Mucosa of rectum (tissue), 2 donors: Measurements from ENCODE around the gene TCERG1L.

Experiments
- H3K27ac ChIP-seq, 2 donors: one replicate each; pipeline ENCODE4 v1.7.0; 2013; ENCODE audit warnings: inconsistent platforms in 2 of 2, low read depth in 2 of 2, low read length in 2 of 2
- H3K27me3 ChIP-seq, 2 donors: one replicate each; pipeline ENCODE4 v1.7.0; 2013; ENCODE audit warnings: low read length in 2 of 2; ENCODE audit not compliant: control insufficient read depth in 2 of 2, insufficient read depth in 2 of 2
- H3K36me3 ChIP-seq, 2 donors: one replicate each; pipeline ENCODE4 v1.7.0; 2013; ENCODE audit warnings: low read length in 2 of 2; ENCODE audit not compliant: control insufficient read depth in 2 of 2, insufficient read depth in 2 of 2
- H3K4me1 ChIP-seq, 2 donors: one replicate each; pipeline ENCODE4 v1.7.0; 2013; ENCODE audit warnings: low read length in 2 of 2, mild to moderate bottlenecking in 1 of 2; ENCODE audit not compliant: control insufficient read depth in 2 of 2, insufficient read depth in 2 of 2
- H3K4me3 ChIP-seq, 2 donors: one replicate each; pipeline ENCODE4 v1.7.0; 2013; ENCODE audit warnings: low read length in 2 of 2
- H3K9ac ChIP-seq, 2 donors: one replicate each; pipeline ENCODE4 v1.7.0; 2013; ENCODE audit warnings: low read length in 2 of 2, low read depth in 1 of 2, mild to moderate bottlenecking in 1 of 2
- H3K9me3 ChIP-seq, 2 donors: one replicate each; pipeline ENCODE4 v1.7.0; 2013; ENCODE audit warnings: low read length in 2 of 2; ENCODE audit not compliant: control insufficient read depth in 2 of 2
- donor health status: healthy.
- donor health status: Normal muscosa, but diverticular disease.

Gene TCERG1L

DNA sequence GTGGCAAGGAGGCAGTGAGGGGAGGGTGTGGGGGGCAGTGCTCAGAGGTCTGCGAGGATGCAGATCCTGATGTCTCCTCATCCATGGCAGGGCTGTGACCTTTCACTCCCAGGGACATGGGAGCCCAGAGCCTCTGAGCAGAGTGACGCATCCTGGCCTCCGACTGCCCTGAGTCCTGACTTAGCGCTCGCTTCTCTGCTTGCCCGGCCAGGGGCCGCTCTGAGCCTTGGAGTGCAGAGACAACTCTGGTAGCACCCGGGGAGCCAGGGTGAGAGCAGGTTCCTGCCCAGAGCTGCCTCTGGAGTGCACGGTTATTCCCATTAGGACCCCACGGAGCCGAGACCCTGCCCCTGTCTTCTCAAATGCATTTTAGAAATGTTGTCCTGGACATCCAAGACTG lies 188.0 kb downstream of the TCERG1L start:
- H3K27ac ChIP-seq = no peak overlapping the region
- H3K4me3 ChIP-seq = no peak overlapping the region
- H3K9me3 ChIP-seq = peaks cover 0 to 12% of the 10 kb centered on the region in 2 donors
- no peaks in the 10 kb centered on the region for H3K36me3 ChIP-seq
- no peaks in the 10 kb centered on the region for H3K4me1 ChIP-seq
- no peak overlapping the region for H3K9ac ChIP-seq
- H3K27me3 ChIP-seq = no peaks in the 10 kb centered on the region

DNA sequence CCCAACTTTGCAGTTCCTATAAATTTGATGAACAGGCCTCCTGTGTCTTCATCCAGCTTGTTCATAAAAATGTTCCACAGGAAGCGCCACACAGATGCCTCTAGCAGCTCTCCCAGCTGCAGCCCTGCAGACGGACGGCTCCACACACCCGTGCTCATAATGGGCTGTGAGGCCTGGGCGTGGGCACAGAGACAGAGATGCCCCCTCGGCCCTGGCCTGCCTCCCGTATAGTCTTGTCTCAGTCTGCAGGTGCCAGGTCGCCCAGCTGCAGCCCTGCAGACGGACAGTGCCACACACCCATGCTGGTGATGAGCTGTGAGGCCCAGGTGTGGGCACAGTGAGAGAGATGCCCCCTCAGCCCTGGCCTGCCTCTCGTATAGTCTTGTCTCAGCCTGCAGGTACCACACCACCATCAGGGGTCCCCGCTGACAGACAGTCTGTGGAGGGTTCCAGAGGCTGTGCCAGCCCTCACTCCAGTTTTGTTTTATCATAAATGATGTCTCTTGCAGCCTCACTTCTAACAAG lies 189.9 kb downstream of the TCERG1L start:
- Histone ChIP-seq H3K4me1 (no peaks in the 10 kb centered on the region), H3K36me3 (no peaks in the 10 kb centered on the region), H3K27ac (no peak overlapping the region), H3K9me3 (peaks cover 0 to 12% of the 10 kb centered on the region in 2 donors), H3K27me3 (no peaks in the 10 kb centered on the region), H3K4me3 (no peak overlapping the region), H3K9ac (no peak overlapping the region)

DNA sequence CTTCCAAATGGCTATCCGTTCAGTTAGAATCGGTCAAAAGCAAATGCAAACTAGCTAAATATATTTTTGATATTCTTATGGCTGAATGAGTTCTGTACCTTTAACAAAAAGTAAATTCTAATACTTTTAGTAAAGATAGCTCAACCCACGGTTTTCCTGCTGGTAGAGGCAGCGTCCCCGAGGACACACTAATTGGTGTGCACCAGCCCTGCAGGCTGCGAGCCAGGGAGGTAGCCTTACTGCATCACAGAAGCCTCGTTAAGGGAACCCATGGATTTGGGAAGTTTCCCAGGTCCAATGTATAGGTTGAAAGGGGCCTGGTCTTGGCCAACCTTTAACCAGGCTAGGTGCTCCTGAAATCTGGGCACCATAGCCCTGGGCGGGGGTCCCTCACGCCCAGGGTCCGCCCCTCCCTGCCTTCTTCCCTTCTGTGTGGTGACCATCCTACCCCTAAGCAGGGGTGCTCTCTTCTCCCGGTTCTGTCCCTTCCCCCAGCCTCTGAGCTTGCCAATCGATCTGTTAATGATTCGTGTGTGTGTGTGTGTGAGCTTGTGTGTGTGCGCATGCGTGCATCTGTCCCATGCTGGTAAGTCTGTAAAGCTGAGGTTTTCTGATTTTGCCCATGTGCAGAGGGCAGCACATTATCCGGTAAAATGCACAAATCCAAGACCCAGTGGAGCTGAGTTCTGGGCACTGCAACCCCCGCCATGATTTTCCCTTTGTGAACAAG lies 191.7 kb downstream of the TCERG1L start:
- Histone ChIP-seq H3K27ac (no peak overlapping the region), H3K4me1 (no peaks in the 10 kb centered on the region), H3K36me3 (no peaks in the 10 kb centered on the region), H3K9ac (no peak overlapping the region), H3K27me3 (no peaks in the 10 kb centered on the region), H3K4me3 (no peak overlapping the region), H3K9me3 (peaks cover 0 to 6% of the 10 kb centered on the region in 2 donors)

DNA sequence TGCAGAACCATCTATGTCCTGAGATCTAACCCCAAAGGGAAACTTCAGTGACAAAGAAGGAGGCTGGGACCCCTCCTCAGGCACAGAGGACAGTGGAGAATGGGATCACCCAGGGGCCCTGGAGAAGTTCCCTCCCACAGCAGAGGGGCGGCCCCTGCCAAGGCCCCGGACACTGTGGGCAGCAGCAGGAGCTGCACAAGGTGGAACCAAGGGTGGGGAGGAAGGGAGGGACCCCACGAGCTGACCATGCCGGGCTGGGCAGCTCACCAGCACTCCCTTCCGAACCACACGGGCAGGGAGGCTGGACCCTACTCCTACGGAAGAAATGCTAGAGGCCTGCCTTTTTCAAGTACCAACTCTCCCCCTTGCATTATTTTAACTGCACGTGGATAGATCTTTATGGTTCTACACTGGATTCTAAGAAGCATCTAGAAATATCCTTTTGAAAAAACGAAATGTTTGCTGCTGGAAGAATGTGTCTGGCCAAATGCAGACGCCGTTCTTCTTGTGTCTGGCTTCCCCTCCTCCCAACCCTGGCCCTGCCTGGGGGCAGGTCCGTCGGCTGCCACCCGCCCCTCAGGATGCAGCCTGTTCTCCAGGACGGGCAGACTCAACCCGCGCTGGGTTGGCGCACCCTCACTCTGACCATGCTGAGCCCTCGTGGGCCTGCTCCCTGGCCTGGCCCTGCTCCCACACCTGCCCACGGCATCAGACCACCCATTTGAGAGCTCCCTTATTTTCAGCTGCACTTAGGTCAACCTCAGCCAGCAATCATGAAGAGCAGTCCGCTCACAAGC lies 193.9 kb downstream of the TCERG1L start:
- Histone ChIP-seq H3K36me3 (no peaks in the 10 kb centered on the region), H3K9me3 (no peaks in the 10 kb centered on the region), H3K4me3 (no peak overlapping the region), H3K27me3 (no peaks in the 10 kb centered on the region), H3K4me1 (no peaks in the 10 kb centered on the region), H3K27ac (no peak overlapping the region), H3K9ac (no peak overlapping the region)

DNA sequence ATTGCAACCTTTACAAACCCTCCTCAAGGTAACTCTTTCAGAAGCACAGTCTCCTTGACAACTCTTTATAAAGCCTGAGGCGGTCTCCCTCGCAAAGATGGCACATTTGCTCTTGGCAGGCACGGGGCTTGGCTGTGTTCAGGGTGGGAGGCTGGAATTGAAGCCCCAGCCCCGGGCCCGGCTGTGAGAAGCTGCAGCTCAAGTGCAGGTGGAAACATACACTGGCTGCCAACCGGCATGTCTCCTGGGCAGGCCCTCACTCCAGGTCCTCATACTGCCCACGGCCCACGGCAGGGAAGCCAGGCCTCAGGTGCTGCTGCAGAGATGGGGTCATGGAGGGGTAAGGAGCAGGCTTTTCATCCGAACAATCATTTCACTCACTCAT lies 194.5 kb downstream of the TCERG1L start:
- H3K27ac ChIP-seq = no peak overlapping the region
- H3K36me3 ChIP-seq = no peaks in the 10 kb centered on the region
- no peaks in the 10 kb centered on the region for H3K4me1 ChIP-seq
- H3K9ac ChIP-seq = no peak overlapping the region
- no peak overlapping the region for H3K4me3 ChIP-seq
- H3K9me3 ChIP-seq = no peaks in the 10 kb centered on the region
- no peaks in the 10 kb centered on the region for H3K27me3 ChIP-seq

DNA sequence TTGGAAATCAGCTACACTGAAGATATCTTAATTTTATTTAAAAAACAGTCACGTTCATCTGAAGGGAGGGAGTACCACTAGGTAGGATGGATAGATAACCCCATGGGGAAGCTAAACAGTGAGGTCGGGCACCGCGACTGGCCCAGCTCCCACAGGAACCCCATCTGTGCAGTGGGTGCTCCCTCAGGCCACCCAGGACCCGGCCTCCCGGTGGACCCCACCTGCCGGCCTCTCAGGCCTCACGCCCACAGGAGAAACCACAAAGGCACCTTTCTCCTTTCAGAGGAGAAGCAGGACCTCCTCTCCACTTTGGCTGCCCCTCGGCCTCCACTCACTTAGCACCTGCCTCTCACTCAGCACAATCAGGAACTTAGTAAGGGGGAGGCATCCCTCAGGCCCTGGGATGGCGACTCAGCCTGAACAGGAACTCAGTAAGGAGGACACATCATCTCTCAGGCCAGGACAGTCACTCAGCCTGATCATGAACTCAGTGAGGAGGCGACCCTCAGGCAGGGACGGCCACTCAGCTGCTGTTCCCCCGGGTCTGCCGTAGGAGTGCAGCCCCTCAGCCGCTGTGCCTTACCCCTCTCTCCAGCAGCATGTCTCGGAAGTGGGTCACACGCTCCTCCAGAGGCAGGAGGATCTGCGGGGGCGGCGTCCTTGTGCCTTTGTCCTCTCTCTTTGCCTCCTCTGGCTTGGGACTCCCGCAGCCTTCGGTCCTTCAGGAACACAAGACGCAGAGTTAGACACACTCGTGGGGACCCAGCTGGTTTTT lies 195.1 kb downstream of the TCERG1L start:
- Histone ChIP-seq H3K9me3 (no peaks in the 10 kb centered on the region), H3K27me3 (no peaks in the 10 kb centered on the region), H3K36me3 (no peaks in the 10 kb centered on the region), H3K27ac (no peak overlapping the region), H3K4me3 (no peak overlapping the region), H3K9ac (no peak overlapping the region), H3K4me1 (no peaks in the 10 kb centered on the region)

DNA sequence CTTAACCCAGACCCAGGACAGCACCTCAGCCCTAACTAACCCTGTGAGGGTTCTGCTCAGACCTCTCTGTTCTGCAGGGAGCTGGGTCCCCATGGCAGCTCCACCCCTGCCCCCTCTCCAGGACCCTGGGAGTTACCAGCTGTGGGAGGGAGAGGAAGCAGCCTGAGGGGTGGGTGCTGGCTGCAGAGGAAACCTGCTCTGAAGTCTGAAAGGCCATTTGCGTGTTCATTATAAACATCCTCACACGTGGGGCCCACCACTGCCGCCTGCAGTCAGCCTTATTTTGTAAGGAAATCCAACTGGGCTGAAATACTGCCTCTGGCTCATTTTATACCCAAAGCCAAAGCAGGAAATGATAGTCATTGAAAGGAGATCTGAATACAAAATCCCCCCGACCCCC lies 195.7 kb downstream of the TCERG1L start:
- Histone ChIP-seq H3K36me3 (no peaks in the 10 kb centered on the region), H3K9me3 (no peaks in the 10 kb centered on the region), H3K27me3 (no peaks in the 10 kb centered on the region), H3K9ac (no peak overlapping the region), H3K27ac (no peak overlapping the region), H3K4me3 (no peak overlapping the region), H3K4me1 (no peaks in the 10 kb centered on the region)

DNA sequence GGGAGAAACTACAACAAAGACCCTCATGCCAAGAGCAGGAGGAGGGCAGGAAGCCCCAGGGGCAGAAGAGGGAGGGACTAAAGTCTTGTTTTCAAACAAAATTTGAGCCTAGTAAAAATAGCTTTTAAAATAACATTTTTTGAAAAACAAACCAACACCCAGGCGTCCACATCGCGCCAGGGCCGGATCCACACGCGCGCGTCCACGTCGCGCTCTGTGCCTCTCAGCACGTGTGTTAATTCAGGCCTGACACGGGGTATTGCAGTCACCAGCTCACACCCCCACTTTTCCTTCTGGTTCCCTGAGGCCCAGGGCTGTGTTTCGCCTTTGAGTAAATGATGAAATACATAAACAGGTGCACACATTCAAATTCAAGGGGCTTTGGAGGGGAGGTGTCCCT lies 196.2 kb downstream of the TCERG1L start:
- Histone ChIP-seq H3K36me3 (no peaks in the 10 kb centered on the region), H3K4me1 (no peaks in the 10 kb centered on the region)

DNA sequence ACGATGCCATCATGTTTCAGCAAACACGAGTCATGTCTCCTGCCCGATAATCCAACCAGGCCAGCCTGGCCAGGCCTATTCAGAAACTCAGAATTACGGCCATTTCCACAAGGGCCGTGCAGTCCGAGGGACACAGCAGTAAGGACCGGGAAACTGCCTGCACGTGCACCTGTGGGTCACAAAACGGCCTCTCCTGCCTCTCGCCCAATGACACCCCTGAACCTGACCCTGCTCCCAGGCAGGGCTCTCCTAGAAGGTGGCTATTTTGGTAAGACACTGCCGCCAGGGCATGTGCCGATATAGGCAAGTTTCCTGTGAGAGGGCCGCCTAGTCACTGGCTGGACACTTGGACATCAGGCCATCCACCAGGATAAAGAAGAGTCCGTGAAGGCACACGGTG lies 196.7 kb downstream of the TCERG1L start:
- no peak overlapping the region for H3K9ac ChIP-seq
- H3K36me3 ChIP-seq = no peaks in the 10 kb centered on the region
- H3K9me3 ChIP-seq = no peaks in the 10 kb centered on the region
- H3K4me3 ChIP-seq = no peak overlapping the region
- H3K4me1 ChIP-seq = no peaks in the 10 kb centered on the region
- H3K27ac ChIP-seq = no peak overlapping the region
- no peaks in the 10 kb centered on the region for H3K27me3 ChIP-seq

More for the DNA sequence above, 196.2 kb downstream of the TCERG1L start:
- no peaks in the 10 kb centered on the region for H3K27me3 ChIP-seq
- no peaks in the 10 kb centered on the region for H3K9me3 ChIP-seq
- no peak overlapping the region for H3K4me3 ChIP-seq
- H3K9ac ChIP-seq = no peak overlapping the region
- no peak overlapping the region for H3K27ac ChIP-seq
